Mucosa of gallbladder (tissue), 1 donor: ENCODE measurements around the gene DCP1B. TPM values are rescaled to one million over a fixed set of nuclear protein-coding genes. Genes with fewer than 3 reads are reported as not detected.

ENCODE experiments used
- DNase-seq: peaks from one replicate; pipeline ENCODE4 v3.0.0-alpha.2; 2020; ENCODE audit warnings: low spot score
- total RNA-seq: library from RNA; stranded (reverse); gene quantifications from one replicate; pipeline ENCODE4 v1.2.1, GENCODE V29; 2021
- donor health status: DM: no; HTN: no; CAD: no.

The DCP1B gene
- total RNA-seq, 1 donor from 2014 or later, result 13.7 TPM

GRCh38 chr12:2017546-2018337 lies 13.5 kb upstream of the DCP1B start:
- DNase-seq, result no peak

DNA sequence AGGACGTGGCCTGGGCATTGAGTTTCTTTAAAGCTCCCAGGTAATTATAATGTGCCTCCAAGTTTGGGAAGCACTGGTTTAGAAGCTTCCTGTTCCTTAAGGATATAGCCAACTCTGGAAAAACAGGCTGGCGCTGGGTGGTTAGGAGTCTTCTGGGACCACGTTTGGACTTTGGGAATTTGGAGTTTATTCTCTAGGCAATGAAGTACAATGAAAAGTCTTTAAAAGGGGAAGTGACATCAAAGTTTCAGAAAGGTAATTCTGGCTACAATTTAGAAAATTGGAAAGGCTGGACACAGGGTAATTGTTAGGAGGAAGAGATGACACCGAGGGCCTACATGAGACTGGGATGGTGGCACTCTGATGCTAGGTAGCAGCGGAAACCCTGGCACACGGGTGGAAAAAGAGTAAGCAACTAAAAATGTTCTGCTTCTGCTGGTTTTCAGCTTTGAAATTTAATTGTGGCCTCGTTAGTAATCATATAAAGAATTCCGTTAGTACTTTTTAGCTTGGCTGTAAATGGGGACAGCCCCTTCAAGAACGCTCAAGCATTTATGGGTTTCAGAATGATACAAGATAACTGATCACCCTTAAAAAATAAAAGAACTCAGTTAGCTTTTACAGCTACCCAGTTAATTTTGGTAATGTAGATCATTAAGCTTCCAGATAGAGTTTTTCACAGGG lies 12.7 kb upstream of the DCP1B start:
- no peak for DNase-seq

- no peak for DNase-seq
These were observed 10.0 kb upstream of the DCP1B start for GRCh38 chr12:2014231-2014630.

DNA sequence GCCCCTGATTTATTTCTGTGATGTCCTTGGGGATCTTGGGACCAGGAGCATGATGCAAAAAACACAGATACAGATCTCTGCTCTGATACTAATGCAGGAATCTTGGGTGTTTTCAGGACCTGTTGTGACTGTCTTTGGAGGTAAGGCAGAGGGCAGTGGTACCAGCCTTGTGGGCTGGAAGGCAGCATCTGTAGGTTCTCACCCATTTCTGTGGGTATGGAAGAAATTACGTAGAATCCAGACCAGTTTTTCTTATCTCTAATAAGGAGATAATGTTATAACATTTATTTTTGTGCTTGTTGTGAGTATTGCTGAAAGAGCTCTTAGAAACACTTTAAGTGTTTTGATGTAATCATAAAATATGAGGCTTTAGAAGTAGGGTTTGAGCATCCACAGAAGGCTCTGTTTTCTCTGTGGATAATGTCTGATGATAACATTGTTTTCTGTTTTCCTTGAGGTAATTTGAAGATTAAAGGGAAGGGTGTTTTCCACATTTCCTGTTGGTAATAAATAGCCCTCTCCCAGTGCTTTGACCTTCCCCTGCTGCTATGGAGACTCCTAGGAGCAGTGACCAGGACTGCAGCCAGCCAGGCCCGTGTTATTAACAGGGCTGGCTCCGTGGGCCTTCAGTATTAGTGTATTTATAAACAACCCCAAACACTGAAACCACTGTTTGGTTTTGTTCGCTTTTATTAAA lies 9.4 kb upstream of the DCP1B start:
- DNase-seq, result peak; percentile 50

GRCh38 chr12:2013086-2013485 lies 8.8 kb upstream of the DCP1B start:
- no peak for DNase-seq

GRCh38 chr12:2011643-2012607 lies 7.7 kb upstream of the DCP1B start:
- DNase-seq, result no peak

DNA sequence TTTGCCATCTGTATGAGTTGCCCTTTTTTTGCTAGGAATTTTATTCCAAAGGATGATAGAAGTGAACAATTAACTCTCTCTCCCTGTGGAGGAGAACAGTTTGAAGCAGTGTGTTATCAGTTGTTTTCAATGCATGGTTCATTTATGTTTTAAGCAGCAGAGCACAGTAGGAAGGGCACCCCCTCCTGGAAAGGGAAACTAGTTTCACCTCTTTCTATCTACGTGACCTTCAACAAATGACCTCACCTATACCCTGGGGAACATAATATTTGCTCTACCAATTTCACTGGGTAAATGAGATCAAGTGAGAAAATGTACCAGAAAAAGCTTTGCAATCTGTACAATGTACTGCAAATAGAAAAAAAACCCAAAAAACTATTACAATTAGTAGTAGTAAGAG lies 5.4 kb upstream of the DCP1B start:
- DNase-seq, result no peak

- peak; percentile 44 for DNase-seq
These were observed 4.4 kb upstream of the DCP1B start for GRCh38 chr12:2008677-2009076.

- no peak for DNase-seq
These were observed 563 bp downstream of the DCP1B start for GRCh38 chr12:2003676-2004112.

DNA sequence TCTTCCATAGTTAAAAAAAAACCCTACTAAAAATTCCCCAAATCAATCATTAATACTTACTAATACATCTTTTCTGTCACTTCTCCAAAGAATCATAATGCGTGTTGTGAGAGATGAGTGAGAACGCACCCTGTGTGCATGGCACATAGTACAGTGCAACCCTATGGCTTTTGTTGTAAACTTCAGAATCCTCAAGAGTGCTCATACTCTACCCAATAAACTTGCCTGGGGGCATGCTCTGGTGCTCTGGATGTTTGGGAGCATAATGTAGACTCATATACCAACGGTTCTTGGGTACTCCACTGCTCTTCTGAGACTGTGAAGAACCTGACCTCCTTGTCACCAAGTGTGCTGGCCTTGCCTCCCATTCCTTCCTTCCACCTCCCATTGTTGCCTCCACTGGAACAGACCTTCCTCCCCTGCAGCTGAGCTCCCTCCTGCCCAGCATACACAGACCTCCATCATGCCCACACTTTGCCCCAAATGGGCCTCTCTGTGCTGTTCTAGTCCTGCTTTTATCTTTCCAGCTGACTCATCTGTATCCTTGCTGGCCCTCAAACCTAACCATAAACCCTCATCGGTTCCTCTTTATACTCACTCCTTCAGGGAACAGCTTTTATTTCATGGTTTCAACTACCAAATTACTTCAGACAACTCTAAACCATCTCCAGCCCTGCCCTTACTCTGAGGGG lies 8.9 kb downstream of the DCP1B start:
- no peak for DNase-seq

DNA sequence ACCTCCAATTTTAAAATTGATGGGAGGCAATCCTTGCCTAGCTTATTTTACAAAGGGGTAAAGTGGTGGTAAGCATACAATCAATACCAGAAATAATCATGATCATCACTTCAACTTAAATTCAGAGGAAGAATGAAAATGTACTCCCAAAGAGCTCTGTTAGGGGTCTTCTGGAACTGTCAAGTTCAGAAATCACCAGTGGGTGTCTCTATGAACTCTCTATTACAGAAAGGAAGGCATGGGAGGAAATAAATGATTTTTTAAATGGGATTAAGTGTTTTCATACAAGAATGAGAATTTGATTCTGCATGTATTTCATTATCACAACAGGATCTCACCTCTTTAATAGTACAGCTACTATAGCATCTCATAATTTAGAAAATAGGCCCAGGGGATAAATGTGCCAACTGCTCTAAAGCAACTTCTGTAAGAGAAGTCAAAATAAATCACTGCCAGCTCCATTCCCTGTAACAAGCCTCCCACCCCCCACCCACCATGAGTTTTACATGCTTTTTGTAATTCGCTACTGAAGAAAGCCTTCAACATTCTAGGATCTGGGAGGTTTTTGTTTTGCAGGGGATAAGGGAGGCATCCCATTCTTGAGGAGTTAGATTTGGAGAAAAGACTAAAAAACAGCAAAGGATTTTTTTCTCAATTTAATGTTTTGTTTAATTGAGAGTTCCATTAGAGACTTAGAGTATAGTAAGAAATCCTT lies 9.7 kb downstream of the DCP1B start:
- DNase-seq, result no peak

GRCh38 chr12:1993871-1994371 lies 10.3 kb downstream of the DCP1B start:
- DNase-seq, result no peak

GRCh38 chr12:1993341-1993740 lies 10.9 kb downstream of the DCP1B start:
- no peak for DNase-seq

GRCh38 chr12:1992732-1993131 lies 11.5 kb downstream of the DCP1B start:
- no peak for DNase-seq

DNA sequence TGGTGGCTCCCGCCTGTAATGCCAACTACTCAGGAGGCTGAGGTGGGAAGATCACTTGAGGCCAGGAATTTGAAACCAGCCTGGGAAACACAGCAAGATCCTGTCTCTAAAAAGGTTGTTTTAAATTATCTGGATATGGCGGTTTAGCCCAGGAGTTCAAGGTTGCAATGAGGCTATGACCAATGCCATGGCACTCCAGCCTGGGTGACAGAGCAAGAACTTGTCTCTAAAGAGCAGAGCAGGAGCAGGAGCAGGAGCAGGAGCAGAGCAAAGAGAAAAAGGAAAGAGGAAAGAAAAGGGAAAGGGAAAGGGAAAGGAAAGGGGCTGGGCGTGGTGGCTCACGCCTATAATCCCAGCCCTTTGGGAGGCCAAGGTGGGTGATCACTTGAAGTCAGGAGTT lies 15.1 kb downstream of the DCP1B start:
- no peak for DNase-seq

- DNase-seq, result no peak
These were observed 19.5 kb downstream of the DCP1B start for GRCh38 chr12:1984759-1985158.

DNA sequence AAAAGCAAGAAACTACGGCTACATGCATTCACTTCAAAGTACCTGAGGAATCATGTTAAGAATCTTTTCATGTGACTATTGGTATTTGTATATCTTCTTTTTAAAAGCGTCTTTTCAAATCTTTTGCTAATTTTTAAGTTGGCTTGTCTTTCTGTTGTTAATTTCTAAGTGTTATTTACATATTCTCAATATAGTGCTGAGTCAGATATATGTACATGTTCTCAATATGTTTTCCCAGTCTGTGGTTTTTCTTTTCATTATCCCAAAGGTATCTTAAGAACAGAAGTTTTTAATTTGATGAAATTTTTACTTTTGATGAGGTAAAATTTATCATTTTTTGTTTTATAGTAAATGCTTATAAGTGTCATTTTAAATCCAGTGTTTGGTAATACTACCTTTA lies 24.0 kb downstream of the DCP1B start:
- no peak for DNase-seq

GRCh38 chr12:1978078-1978862 lies 26.0 kb downstream of the DCP1B start:
- no peak for DNase-seq

DNA sequence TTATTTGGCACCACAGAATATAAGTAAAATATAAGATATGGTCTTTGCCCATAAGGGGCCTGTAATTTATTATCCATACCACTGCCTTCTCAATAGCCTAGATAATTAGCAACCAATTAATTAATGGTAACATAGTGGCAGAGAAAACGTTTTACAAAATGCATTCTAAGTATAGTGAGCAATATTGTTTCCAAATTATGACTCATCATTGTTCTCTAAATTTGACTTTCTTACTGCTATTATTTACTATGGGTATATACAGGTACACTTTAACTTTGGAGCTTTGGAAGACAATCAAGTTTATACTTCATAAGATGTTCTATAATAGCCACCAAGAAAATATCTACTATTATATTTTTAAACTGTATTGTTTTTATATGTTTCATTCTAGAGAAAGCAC lies 26.7 kb downstream of the DCP1B start:
- no peak for DNase-seq
